ENCODE results near the gene MTPN. TPM values are rescaled to one million over a fixed set of nuclear protein-coding genes. Genes with fewer than 3 reads are reported as not detected.

MTPN gene
- total RNA-seq, 2 experiments from 2014 or later: 88.4 to 94.0 TPM

DNA sequence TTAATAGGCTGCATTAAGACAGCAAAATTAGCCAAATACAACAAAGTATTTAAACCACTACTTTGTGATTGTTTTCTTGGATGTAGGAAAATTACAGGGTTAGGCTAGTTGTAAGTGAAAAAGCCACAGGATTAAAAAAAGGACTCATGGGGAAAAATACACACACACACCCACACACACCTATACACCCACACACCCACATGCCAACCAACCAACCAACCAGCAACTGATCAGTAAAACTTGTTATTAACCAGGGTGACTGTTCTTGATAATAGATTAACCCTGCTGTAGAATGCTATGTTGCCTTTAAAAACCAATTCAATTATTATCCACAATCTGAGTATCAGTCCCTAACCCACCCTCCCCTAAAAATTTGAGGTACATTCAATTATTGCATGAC is 49.0 kb downstream of the MTPN start:
- Histone ChIP-seq H3K27ac (ENCODE audit: low read depth in 1 of 2, low read length in 2 of 2) (no peak overlapping the region), H3K4me1 (ENCODE audit: insufficient read depth, low read length) (peaks cover 3% of the 10 kb centered on the region), H3K27me3 (ENCODE audit: control insufficient read depth in 1 of 2, insufficient read depth in 2 of 2, low read length in 2 of 2) (no peaks in the 10 kb centered on the region), H3K9me3 (ENCODE audit: control insufficient read depth in 1 of 2, insufficient read depth in 1 of 2, low read length in 2 of 2) (no peaks in the 10 kb centered on the region), H3K4me3 (ENCODE audit: low read length) (no peak overlapping the region), H3K36me3 (ENCODE audit: insufficient read depth, low read length) (peaks cover 40% of the 10 kb centered on the region)
- Mint-ChIP-seq H3K36me3 (ENCODE audit: low read depth) (peaks cover 49% of the 10 kb centered on the region), H3K27ac (no peak overlapping the region), H3K4me1 (ENCODE audit: low read depth) (peaks cover 23% of the 10 kb centered on the region), H3K9me3 (no peaks in the 10 kb centered on the region), H3K4me3 (no peak overlapping the region), H3K27me3 (no peaks in the 10 kb centered on the region)
- POLR2A ChIA-PET: no interaction called here
- intact Hi-C loops (cut with DNase I, micrococcal nuclease): no loop called here
- TF ChIP-seq CTCF (IDR thresholded peaks at IDR 0.05): no peak
- DNase-seq (no peak), ATAC-seq (ENCODE audit: poor library complexity) (no peak)
- CTCF ChIA-PET: no interaction called here

GRCh38 chr7:135925210-135925609 is 51.9 kb downstream of the MTPN start:
- no peaks in the 10 kb centered on the region for H3K27me3 ChIP-seq (ENCODE audit: control insufficient read depth in 1 of 2, insufficient read depth in 2 of 2, low read length in 2 of 2)
- no peak for ATAC-seq (ENCODE audit: poor library complexity)
- H3K9me3 ChIP-seq (ENCODE audit: control insufficient read depth in 1 of 2, insufficient read depth in 1 of 2, low read length in 2 of 2): no peaks in the 10 kb centered on the region
- no peak overlapping the region for H3K4me3 ChIP-seq (ENCODE audit: low read length)
- Mint-ChIP-seq H3K4me1 (ENCODE audit: low read depth) (peaks cover 6% of the 10 kb centered on the region), H3K36me3 (ENCODE audit: low read depth) (peaks cover 37% of the 10 kb centered on the region), H3K27me3 (no peaks in the 10 kb centered on the region), H3K4me3 (no peak overlapping the region), H3K27ac (no peak overlapping the region), H3K9me3 (peaks cover 3% of the 10 kb centered on the region)
- POLR2A ChIA-PET: no interaction called here
- peaks cover 34% of the 10 kb centered on the region for H3K36me3 ChIP-seq (ENCODE audit: insufficient read depth, low read length)
- no peaks in the 10 kb centered on the region for H3K4me1 ChIP-seq (ENCODE audit: insufficient read depth, low read length)
- CTCF ChIA-PET: interaction anchor here (1.3 kb wide), 1 partner anchor 12 kb away, joined by 4 read pairs; no protein-coding TSS in a partner anchor
- DNase-seq: no peak
- H3K27ac ChIP-seq (ENCODE audit: low read depth in 1 of 2, low read length in 2 of 2): no peak overlapping the region
- intact Hi-C loops (cut with DNase I, micrococcal nuclease): no loop called here
- no peak for TF ChIP-seq CTCF (IDR thresholded peaks at IDR 0.05)

- ChIA-PET CTCF (no interaction called here), POLR2A (no interaction called here)
- DNase-seq (no peak), ATAC-seq (ENCODE audit: poor library complexity) (no peak)
- Mint-ChIP-seq H3K36me3 (ENCODE audit: low read depth) (peaks cover 28% of the 10 kb centered on the region), H3K4me1 (ENCODE audit: low read depth) (no peaks in the 10 kb centered on the region), H3K4me3 (no peak overlapping the region), H3K27ac (no peak overlapping the region), H3K9me3 (peaks cover 3% of the 10 kb centered on the region), H3K27me3 (no peaks in the 10 kb centered on the region)
- intact Hi-C loops (cut with DNase I, micrococcal nuclease): no loop called here
- TF ChIP-seq CTCF (IDR thresholded peaks at IDR 0.05): no peak
- H3K9me3 ChIP-seq (ENCODE audit: control insufficient read depth in 1 of 2, insufficient read depth in 1 of 2, low read length in 2 of 2): no peaks in the 10 kb centered on the region
- H3K4me3 ChIP-seq (ENCODE audit: low read length): no peak overlapping the region
- peaks cover 25% of the 10 kb centered on the region for H3K36me3 ChIP-seq (ENCODE audit: insufficient read depth, low read length)
- no peaks in the 10 kb centered on the region for H3K4me1 ChIP-seq (ENCODE audit: insufficient read depth, low read length)
- H3K27me3 ChIP-seq (ENCODE audit: control insufficient read depth in 1 of 2, insufficient read depth in 2 of 2, low read length in 2 of 2): no peaks in the 10 kb centered on the region
- H3K27ac ChIP-seq (ENCODE audit: low read depth in 1 of 2, low read length in 2 of 2): no peak overlapping the region
Observed at GRCh38 chr7:135924302-135924701, 52.9 kb downstream of the MTPN start.

Measured in CD4-positive, alpha-beta T cell (primary cell).